SKM-1 treated with dmso at 0.1 percent for 144 hours (cell line): ENCODE measurements around the gene TMX2.
"Not testable (repeated sequence)": the region's sequence is repeated elsewhere in the genome, so short reads cannot be mapped to it uniquely, and the experiment has no call there.

Experiments
- DNase-seq: peaks from one replicate; lab custom pipeline; 2025; ENCODE audit not compliant: unreplicated experiment; lab: John Stamatoyannopoulos, UW

Gene TMX2

DNA sequence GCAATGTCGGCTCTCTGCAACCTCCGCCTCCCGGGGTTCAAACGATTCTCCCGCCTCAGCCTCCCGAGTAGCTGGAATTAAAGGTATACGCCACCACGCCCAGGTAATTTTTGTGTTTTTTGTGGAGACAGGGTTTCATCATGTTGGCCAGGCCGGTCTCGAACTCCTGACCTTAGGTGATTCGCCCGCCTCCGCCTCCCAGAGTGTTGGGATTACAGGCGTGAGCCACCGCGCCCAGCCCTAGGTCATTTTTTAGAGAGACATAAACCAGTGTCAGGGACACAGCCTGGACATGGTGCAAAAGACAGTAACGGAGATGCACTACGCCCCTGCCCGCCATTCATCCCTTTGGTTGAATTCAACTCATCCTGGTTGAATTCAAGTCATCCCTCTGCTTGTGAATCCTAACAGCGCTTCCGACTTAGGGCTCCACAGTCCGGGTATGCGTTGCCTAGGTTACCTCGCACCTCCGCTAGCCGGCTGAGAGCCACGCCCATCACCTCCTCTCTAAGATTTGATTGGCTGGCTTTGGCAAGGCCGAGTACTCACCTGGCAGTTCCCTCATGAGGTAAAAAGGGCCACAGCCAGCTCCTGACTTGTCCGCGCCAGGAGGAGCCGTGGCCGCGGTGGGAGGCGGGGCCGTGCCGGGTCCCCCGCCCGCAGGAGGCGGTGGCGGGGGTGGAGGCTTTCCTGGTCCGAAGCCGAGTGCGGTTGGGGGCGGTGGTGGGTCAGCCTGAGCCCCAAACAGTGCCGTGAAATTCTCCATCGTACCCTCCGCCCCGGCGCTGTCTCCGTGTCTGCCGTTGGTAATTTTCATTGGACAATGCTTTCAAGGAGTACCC lies 758 bp upstream of the TMX2 start, which contains the start of gene MED19:
TSS of gene MED19 (minus strand) at position 802 of the 842 bp plus-strand sequence. CDS start at position 766, 36 bp downstream.
- peak; percentile 79 for DNase-seq

DNA sequence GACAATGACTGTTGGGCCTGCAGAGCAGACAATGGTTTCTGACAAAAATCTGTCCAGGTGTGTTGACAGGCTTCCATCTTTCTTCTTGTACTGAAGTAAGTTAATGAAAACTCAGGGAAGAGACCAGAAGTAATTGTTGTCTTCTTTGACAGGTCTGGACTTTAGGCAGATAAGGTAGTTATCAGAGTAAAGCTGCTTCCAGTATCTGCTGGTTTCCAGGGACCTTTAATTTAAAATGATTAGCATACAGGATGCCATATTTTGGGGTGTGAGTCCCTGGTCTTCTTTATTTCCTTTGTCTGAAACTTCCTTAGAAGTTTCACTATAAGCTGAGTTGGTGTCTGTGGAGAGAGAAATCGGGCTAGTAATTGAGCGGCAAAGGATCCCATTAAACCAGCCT lies 1.4 kb downstream of the TMX2 start:
- DNase-seq, result no peak

DNA sequence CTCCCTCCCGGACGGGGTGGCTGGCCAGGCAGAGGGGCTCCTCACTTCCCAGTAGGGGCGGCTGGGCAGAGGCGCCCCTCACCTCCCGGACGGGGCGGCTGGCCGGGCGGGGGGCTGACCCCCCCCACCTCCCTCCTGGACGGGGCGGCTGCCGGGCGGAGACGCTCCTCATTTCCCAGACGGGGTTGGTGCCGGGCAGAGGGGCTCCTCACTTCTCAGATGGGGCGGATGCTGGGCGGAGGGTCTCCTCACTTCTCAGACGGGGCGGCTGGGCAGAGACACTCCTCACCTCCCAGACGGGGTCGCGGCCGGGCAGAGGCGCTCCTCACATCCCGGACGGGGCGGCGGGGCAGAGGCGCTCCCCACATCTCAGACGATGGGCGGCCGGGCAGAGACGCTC lies 4.3 kb downstream of the TMX2 start:
- DNase-seq, result not testable (repeated sequence)

DNA sequence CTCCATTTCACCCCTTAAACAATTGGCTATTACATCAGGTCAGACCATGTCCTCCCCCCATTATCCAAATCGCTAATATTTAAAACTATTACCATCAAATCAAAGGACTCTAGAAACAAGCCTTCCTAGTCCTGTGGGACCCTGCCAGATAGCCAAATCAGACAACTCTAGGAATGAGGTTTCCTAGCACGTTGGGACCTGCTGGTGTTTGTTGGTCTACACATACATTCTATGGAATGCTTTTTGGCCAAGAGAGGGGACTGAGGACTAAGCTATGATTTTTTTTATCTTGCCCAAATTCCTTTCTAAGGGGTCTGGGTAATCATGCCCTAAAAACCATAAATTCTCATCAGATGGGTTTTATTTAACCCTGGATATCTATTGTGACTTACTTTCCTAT lies 14.8 kb downstream of the TMX2 start:
- DNase-seq, result no peak

DNA sequence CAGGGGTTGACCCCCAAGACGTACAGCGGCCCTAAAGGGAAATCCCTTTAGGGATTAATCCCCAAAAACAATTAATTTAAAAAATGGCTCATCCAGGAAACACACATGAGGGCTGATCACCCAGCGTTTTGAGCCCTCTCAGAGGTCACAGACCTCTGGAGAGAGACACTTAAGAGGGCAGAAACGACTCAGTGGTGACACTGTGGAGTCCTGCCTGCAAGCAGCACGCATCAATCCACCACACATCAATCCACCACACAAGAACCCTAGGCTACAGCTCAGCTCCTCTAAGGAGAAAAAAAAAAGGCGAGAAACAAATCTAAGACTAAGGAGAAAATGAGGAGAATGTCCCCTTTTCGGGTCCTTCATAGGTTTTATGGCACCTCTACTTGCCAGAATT lies 16.4 kb downstream of the TMX2 start:
- no peak for DNase-seq

DNA sequence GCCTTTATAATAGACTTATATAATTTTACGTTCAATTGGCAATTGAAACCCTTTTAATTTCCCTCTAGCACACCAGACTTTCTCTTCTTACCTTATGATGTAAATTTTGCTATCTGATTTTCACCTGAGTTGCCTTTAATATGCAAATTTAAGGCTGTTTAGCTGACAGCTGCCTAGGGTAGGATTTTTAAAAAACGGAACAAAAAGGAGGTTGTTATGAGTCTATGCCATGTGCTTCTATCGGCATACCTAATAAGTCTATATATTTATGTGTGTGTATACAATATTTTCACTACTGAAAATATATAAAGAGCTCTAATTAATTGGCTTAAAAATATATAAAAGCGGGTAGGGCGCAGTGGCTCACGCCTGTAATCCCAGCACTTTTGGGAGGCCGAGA lies 17.1 kb downstream of the TMX2 start:
- DNase-seq, result no peak

DNA sequence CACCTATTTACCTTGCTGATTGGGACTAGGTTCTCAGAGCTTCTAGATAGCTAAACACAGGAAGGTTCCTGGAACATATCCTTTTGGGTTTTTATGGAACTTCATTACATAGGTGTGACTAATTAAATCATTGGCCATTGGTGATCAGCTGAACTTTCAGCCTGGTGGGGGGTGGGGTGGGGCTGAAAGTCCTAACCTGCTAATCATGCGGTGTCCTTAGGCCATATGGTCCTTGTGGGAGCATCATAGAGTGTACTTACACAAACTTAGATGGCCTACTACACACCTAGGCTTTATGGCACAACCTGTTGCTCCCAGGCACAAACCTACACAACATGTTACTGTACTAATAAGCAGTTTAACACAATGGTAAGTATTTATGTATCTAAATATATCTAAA lies 20.3 kb downstream of the TMX2 start:
- DNase-seq, result no peak

DNA sequence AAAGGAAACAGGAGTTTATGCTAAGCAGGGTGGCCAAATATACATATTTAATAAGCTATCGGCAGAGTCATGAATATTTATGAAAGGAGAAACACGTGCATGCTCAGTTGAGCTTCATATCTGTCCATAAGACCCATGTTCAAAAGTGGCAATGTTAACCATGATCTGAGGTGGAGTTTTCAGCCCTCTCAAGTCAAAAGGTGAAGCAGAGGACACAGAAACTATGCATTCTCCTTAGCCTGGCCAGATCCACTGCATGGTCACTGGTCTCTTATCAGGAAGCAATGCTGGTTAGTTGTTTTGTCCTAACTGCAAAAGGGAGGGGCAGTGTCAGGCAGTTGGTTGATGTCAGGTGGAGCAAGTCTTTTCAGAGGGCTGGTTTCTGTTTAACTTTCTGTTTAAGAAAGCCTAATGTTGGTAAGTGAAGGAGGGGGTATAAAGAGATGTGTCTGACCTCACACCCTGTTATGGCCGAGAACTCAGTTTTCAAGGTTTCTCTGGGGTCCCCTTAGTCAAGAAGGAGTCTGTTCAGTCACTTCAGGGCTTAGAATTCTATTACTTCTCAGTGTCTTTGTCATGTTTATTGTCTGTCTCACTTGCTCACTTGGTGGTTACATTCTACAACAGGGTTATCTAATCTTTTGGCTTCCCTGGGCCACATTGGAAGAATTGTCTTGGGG lies 23.4 kb downstream of the TMX2 start:
- no peak for DNase-seq

DNA sequence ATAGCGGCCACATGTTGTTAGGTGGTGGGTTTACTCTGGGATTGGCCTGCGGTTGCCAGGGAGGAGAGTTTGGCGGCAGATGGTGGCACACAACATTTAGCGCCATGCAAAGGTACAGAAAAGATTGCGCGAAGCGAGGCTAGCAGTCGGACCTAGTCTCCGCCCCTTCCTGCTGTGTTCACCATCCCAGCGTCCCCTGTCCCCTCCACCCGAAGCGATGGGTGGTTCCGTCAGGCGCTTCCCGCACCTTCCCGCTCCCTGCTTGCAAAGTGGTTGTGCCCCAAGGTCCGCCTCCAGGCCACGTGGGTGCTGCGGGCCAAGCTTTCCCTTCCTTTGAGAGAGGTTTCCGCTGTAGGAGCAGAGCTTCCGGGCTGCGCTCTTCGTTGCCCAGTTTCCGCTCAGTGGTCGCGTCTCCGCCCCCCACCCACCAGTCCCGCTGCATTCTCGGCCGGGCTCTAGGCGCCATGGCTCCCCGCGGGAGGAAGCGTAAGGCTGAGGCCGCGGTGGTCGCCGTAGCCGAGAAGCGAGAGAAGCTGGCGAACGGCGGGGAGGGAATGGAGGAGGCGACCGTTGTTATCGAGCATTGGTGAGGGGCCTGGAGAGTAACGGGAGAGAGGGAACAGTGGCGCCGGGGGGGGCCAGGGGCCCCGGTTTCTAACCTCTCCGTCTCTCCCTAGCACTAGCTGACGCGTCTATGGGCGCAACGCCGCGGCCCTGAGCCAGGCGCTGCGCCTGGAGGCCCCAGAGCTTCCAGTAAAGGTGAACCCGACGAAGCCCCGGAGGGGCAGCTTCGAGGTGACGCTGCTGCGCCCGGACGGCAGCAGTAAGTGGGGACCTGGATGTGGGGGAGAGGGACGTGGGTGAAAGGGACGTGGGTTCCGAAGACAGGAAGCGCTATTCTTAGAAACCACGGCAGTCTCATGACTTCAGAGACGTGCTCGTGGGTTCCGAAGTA lies 29.0 kb downstream of the TMX2 start, which contains the start of gene SELENOH:
TSS of gene SELENOH (plus strand) at position 360 of the 955 bp plus-strand sequence. CDS start at position 465, 105 bp downstream.
- peak; percentile 97 for DNase-seq

DNA sequence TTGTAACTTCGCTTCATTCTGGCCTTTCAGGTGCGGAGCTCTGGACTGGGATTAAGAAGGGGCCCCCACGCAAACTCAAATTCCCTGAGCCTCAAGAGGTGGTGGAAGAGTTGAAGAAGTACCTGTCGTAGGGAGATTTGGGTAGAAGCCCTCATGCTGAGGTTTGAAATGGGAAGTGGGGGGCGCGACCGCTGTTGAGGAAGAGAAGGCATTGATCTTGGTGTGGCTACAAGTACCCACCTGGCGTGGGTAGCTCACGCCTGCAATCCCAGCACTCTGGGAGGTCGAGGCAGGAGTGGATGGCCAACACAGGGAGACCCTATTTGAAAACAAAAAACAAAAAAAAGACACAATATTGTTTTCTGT lies 29.7 kb downstream of the TMX2 start:
- no peak for DNase-seq

DNA sequence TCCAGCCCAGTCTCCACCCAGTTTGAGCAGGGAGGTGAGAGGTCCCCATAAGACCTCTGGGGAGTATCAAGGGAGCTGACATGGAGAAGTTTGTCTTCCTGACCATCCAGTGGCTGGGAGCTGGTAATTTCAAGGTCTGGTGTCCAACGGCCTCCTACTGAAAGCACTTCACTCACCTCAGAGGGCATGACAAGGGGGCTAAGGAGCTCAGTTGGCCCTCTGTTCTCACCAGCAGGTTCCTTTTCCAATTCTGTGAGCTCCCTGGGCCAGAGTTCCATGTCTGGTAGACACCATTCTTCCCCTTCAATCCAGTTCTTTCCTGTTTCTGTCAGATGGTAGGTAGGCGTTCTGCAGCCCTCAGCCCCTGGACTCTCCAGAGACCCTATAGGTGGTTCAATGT lies 32.0 kb downstream of the TMX2 start:
- no peak for DNase-seq

DNA sequence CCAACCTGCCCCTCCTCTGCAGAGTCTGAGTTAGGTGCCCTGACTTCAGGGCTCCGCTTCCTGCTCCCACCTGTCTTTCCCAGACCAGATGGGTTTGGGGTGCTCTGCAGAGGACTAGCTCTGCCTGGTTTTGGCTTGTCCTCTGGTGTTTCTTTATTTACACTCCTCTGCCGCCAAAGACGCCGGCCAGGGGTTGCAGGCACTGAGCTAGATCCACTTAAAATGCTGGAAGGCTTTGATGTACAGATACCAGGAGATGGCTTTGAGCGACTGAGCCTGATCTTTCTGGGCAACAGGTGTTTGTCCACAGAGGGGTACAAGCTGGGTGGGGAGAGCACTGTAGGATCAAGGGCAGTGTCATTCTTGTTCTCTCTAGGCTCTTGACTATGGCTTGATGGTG lies 32.8 kb downstream of the TMX2 start:
- no peak for DNase-seq

DNA sequence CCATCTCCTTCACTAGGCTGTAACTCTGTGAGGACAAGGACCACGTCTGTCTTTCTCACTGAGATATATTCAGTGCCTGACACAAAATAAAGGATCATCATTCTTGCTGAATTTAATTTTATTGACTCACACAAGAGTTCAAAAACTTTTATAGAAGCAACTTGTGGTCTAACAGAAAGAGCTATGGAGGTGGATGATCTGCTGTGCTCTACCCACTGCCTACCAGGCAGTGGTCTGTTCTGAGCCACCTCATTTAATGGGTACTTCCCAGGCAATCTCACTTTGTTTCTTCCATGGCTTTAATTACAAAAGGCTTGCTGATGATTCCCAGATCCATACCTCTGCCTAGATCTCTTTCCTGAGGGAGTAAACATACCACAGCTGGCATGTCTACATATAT lies 34.5 kb downstream of the TMX2 start:
- DNase-seq, result no peak

DNA sequence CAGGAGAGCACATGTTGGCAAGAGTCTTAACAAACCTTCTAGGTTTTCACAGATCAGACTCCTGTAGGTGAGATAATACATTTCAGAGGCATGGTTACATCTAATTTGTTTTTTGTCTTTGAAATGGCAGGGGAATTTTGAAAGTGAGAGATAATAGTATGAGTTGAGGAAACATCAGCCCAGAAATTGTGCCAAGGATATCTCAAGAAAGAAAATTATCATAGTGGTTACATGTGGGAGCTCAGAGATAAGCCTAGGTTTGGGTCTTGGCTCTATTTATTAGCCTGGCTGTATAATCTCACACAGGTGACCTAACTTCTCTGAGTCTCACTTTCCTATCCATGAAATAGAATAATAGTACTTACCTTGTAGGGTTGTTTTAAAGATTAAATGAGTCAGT lies 38.8 kb downstream of the TMX2 start:
- DNase-seq, result no peak

DNA sequence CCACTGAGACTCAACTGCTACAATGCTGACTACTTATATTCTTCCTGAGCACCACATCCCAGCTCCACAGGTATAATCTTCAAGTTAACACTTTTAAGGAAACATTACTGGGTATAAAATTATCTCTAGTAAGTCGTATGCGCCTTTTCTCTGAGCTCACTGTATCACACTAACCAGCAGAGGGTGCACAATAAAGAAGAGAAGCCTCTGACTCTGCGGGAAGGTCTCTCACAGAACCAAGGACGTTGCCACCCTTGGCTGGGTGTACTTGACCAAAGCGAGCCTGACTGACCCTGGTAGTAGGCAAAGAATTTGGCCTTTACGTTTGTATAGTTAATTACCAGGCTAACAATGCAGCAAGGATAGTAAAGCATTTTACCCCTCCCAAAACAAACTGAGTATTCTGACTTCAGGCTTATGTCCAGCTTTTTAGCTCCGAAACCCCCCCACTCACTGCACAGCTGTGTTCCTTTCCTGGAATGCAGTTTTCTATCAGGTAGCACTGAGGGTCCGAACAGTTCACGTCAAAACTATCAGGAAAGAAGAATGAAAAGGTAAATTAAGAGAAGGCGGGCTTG lies 39.4 kb downstream of the TMX2 start, which contains the start of gene BTBD18:
TSS of gene BTBD18 (minus strand) at position 144 of the 578 bp plus-strand sequence. CDS start 631 bp downstream, outside the sequence.
- peak; percentile 23 for DNase-seq

DNA sequence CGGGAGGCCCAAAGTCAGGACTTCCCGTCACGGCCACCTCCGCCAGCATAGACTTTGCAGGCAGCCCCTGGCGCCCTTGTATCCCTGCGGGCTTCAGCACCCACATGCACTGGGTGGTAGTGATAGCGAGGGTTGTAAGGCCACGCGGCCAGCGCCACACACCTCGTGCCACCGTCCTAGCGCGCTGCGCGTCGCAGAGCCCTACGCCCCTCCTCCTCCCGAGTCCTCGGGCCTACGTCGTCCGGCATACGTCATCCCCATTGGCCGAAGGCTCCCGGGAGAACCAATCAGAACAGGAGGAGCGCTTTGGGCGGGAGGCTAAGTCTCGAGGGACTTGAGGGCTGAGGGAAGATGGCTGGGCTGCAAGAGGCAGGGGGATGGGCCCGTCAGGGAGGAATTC lies 40.6 kb downstream of the TMX2 start:
- DNase-seq, result no peak

DNA sequence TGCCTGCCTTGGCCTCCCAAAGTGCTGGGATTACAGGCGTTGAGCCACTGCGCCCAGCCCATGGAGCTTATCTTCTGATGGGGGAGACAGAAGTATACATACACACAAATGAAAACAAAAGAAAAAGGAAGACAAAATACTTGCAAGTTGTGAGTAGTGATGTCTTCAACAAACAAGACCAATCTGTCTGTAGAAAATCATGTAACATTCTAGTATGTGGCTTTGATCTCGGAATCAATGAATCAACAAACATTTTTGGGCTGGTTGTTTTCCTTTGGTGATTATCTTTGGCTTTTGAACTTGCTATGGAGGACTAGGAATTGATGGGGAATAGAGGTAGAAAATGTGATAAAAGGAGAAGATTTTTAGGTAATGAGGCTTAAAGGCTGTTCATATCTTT lies 45.8 kb downstream of the TMX2 start:
- no peak for DNase-seq

DNA sequence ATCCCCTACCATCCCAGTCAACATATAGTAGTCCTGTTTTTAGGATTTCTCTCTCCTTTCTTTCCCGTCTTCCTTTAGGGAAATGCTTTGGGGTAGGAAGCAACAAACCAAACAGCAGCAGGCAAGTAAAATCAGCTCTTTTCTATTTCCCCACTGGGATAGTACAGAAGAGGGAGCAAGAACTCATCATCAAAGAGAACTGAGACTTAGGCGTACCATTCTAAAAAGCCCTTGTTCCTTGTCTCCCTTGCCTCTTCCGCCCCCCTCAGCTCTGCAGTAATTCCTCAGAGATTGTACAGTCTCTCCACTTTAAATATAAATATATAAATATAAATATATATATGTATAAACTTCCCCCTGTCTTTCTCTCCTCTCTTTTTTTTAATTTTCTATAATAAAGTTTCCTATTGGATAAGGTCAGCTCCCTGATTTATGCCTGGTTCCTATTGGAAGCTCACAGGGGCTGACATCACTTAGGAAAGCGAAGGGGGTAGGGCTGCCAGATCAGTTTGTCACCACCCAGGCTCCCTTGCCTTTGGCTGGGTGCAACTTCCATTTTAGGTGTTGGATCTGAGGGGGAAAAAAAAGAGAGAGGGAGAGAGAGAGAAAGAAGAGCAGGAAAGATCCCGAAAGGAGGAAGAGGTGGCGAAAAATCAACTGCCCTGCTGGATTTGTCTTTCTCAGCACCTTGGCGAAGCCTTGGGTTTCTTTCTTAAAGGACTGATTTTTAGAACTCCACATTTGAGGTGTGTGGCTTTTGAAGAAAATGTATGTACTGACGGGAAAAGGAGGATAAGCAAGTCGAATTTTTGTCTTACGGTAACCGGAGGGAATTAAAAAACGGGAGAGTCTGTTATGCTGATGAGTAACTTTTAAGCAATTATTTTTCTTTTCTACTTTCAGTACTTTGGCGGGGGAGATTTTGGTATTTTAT lies 49.2 kb downstream of the TMX2 start, which contains the start of gene CTNND1:
TSS of gene CTNND1 (plus strand) at position 502 of the 934 bp plus-strand sequence. CDS start 29,677 bp downstream, outside the sequence.
- DNase-seq, result peak; percentile 86

DNA sequence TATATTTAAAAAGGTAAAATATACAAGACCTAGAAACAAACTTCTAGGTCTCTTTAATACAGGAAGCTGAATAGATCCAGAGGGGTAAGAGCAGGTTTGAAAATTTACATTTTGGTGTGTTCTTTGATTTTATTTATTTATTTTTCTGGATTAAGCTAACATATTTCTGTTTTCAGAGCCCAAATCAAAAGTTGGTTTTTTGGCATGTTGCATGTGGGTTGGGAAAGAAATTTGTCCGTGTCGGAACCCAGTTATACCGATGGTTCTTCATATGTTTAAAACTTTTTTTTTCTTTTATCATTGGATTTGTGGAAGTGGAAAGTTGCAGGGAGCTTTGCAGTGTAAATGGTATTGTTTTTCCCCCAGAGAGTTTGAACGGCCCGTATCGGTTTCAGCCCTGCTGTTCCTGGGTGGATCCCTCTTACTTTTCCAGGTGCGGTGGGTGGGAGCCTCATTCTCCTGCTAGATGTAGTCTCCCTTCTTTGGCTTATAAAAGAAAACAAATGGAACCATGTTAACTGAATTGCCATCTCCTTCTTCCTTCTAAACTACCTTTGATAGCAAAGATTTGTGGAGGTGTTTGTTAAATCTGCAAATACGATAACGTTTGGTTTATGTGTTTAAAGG lies 50.0 kb downstream of the TMX2 start:
- no peak for DNase-seq
